Measurements from ENCODE around the gene DFFB. TPM values are rescaled to one million over a fixed set of nuclear protein-coding genes. Genes with fewer than 3 reads are reported as not detected.

DFFB gene
- total and polyA plus RNA-seq, 2 donors (not counting 1 experiment from before 2014, with no cell fraction given), result 6.4 to 7.6 TPM

DNA sequence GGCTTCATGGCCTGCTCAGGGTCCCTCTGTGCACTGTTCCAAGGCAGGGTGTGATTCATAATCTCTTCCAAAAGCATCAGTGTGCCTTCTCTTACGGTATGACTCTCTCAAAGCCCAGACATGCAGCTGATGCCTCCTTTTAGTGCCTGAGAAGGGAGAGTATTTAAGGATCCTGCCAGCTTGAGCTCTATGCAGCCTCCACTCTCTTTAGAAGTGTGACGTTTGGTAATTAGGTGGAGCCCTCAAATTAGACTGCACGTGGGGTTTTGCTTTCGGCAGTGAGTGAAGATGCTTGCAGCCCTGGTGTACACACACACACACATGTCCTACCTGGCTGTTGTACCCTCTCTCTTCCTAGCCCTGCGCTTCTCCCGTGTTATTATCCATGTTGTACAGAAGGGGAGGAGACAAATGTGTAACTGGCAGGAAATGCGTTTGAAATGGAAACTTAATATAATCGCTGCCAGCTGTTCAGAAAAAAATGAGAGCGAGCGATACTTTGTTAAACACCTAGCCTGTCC, 45.4 kb downstream of the DFFB start:
- no peaks in the 10 kb centered on the region for H3K36me3 ChIP-seq (ENCODE audit: control insufficient read depth, insufficient read depth, low read length)
- no peak for TF ChIP-seq EZH2 (IDR thresholded peaks at IDR 0.05; ENCODE audit: low read length, missing control alignments)
- TF ChIP-seq CTCF (conservative IDR thresholded peaks at IDR 0.05 in 1 of 2, IDR thresholded peaks at IDR 0.05 in 1 of 2; ENCODE audit: low read depth in 1 of 2, low read length in 2 of 2), result no peak

GRCh38 chr1:3903141-3904005, 46.1 kb downstream of the DFFB start:
- peak in 1 of 2 donors; percentile 12 for DNase-seq (ENCODE audit: low read depth in 2 of 2)
- Histone ChIP-seq H3K27ac (ENCODE audit: insufficient read depth, low read length) (no peak overlapping the region), H3K4me2 (ENCODE audit: extremely low read depth, insufficient read depth, low read length) (no peak overlapping the region), H3K79me2 (ENCODE audit: control insufficient read depth, insufficient read depth, low read length) (peaks cover 16% of the 10 kb centered on the region), H3K4me1 (ENCODE audit: control insufficient read depth, extremely low read depth, insufficient read depth, low read length) (no peaks in the 10 kb centered on the region), H3K4me3 (replicated peaks in 1 of 4; ENCODE audit: control extremely low read depth in 1 of 4, insufficient read depth in 1 of 4, low read depth in 3 of 4, low read length in 4 of 4) (no peak overlapping the region), H3K9ac (ENCODE audit: insufficient read depth, low read length) (no peak overlapping the region), H3K36me3 (ENCODE audit: control insufficient read depth, insufficient read depth, low read length) (no peaks in the 10 kb centered on the region), H3K27me3 (ENCODE audit: control insufficient read depth, insufficient read depth, low read length) (no peaks in the 10 kb centered on the region), H3K9me3 (ENCODE audit: control insufficient read depth, insufficient read depth, low read depth, low read length) (no peaks in the 10 kb centered on the region), H4K20me1 (ENCODE audit: control insufficient read depth, extremely low read depth, insufficient read depth, low read length) (no peaks in the 10 kb centered on the region), H2AFZ (ENCODE audit: low read length) (no peak overlapping the region)
- TF ChIP-seq CTCF (conservative IDR thresholded peaks at IDR 0.05 in 1 of 2, IDR thresholded peaks at IDR 0.05 in 1 of 2; ENCODE audit: low read depth in 1 of 2, low read length in 2 of 2) (no peak), EZH2 (IDR thresholded peaks at IDR 0.05; ENCODE audit: low read length, missing control alignments) (no peak)

More for the DNA sequence above, 45.4 kb downstream of the DFFB start:
- Histone ChIP-seq H2AFZ (ENCODE audit: low read length) (no peak overlapping the region), H3K27me3 (ENCODE audit: control insufficient read depth, insufficient read depth, low read length) (no peaks in the 10 kb centered on the region), H4K20me1 (ENCODE audit: control insufficient read depth, extremely low read depth, insufficient read depth, low read length) (no peaks in the 10 kb centered on the region), H3K4me1 (ENCODE audit: control insufficient read depth, extremely low read depth, insufficient read depth, low read length) (no peaks in the 10 kb centered on the region), H3K9me3 (ENCODE audit: control insufficient read depth, insufficient read depth, low read depth, low read length) (no peaks in the 10 kb centered on the region), H3K9ac (ENCODE audit: insufficient read depth, low read length) (no peak overlapping the region), H3K4me3 (replicated peaks in 1 of 4; ENCODE audit: control extremely low read depth in 1 of 4, insufficient read depth in 1 of 4, low read depth in 3 of 4, low read length in 4 of 4) (no peak overlapping the region), H3K4me2 (ENCODE audit: extremely low read depth, insufficient read depth, low read length) (no peak overlapping the region), H3K27ac (ENCODE audit: insufficient read depth, low read length) (no peak overlapping the region), H3K79me2 (ENCODE audit: control insufficient read depth, insufficient read depth, low read length) (peaks cover 23% of the 10 kb centered on the region)
- no peak for DNase-seq (ENCODE audit: low read depth in 2 of 2)

DNA sequence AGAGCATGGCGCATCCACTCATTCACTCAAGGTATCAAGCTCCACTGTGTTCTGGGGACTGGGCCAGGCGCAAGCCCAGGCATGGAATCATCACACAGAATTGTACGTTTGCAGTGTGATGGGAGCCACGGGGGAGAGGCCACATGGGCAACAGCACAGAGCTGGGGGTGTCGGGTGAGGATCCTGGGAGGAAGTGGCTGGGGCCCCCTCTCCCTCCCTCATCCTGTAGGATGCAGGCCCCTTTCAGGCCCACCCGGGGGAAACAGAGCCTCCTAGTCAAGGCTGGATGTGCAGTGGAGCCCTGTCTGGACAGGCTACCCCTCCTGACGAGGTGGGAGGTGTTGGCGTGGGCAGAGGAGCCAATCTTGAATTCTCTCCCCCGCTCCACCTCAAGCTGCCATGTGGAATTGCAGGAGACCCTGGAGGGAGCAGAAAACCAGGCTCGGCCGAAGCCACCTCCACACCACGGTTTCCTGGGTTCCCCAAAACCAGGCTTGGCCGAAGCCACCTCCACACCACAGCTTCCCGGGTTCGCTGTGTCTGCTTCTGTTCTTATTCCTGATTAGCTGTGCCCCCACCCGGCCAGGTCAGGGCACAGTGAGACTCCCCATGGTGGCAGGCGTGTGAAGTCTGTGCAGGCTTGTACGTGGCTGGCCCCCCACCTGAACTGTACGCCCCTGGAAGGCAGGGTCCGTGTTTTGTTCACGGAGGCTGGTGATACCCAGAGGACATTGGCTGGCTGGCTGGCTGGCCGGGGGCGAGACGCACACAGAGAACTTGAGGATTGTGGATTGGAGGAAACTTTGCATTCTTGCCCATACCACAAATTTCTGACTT, 46.9 kb downstream of the DFFB start:
- Histone ChIP-seq H3K27me3 (ENCODE audit: control insufficient read depth, insufficient read depth, low read length) (no peaks in the 10 kb centered on the region), H3K4me1 (ENCODE audit: control insufficient read depth, extremely low read depth, insufficient read depth, low read length) (no peaks in the 10 kb centered on the region), H4K20me1 (ENCODE audit: control insufficient read depth, extremely low read depth, insufficient read depth, low read length) (no peaks in the 10 kb centered on the region), H3K27ac (ENCODE audit: insufficient read depth, low read length) (no peak overlapping the region), H3K79me2 (ENCODE audit: control insufficient read depth, insufficient read depth, low read length) (peaks cover 8% of the 10 kb centered on the region), H2AFZ (ENCODE audit: low read length) (no peak overlapping the region), H3K9me3 (ENCODE audit: control insufficient read depth, insufficient read depth, low read depth, low read length) (no peaks in the 10 kb centered on the region), H3K9ac (ENCODE audit: insufficient read depth, low read length) (no peak overlapping the region), H3K4me2 (ENCODE audit: extremely low read depth, insufficient read depth, low read length) (no peak overlapping the region), H3K36me3 (ENCODE audit: control insufficient read depth, insufficient read depth, low read length) (no peaks in the 10 kb centered on the region), H3K4me3 (replicated peaks in 1 of 4; ENCODE audit: control extremely low read depth in 1 of 4, insufficient read depth in 1 of 4, low read depth in 3 of 4, low read length in 4 of 4) (no peak overlapping the region)
- no peak for DNase-seq (ENCODE audit: low read depth in 2 of 2)
- TF ChIP-seq EZH2 (IDR thresholded peaks at IDR 0.05; ENCODE audit: low read length, missing control alignments) (no peak), CTCF (conservative IDR thresholded peaks at IDR 0.05 in 1 of 2, IDR thresholded peaks at IDR 0.05 in 1 of 2; ENCODE audit: low read depth in 1 of 2, low read length in 2 of 2) (no peak)

All from fibroblast of lung (primary cell).